A673 (cell line): ENCODE results near the gene PRR35. TPM values are rescaled to one million over a fixed set of nuclear protein-coding genes. Genes with fewer than 3 reads are reported as not detected.

Experiments
- BruUV-seq: library from RNA; stranded (reverse); fragments of 400-500 nt; replicated peaks from 2 replicates; lab custom pipeline; 2021; lab: Mats Ljungman, UMichigan
- CTCF ChIA-PET: fragments of 300-600 bp; sonication (Branson Sonifier 250); formaldehyde crosslinking; loops from one replicate; lab custom pipeline; 2022; ENCODE audit warnings: antibody characterized with exemption; lab: Charles Lee
- POLR2A ChIA-PET: fragments of 300-600 bp; sonication (Branson Sonifier 250); formaldehyde crosslinking; loops from one replicate; lab custom pipeline; 2022; ENCODE audit warnings: antibody characterized with exemption; ENCODE audit not compliant: low non-redundant PET; lab: Charles Lee
- DNase-seq: peaks from one replicate; pipeline ENCODE4 v3.0.0-alpha.2; 2015; ENCODE audit warnings: low spot score
- H3K27ac ChIP-seq: fragments of 200-600 bp; sonication (generic); 2 replicates; pipeline ENCODE4 v1.5.1; 2016; ENCODE audit warnings: mixed run types, low read depth, mild to moderate bottlenecking, mixed read lengths, antibody characterized with exemption, low read length; ENCODE audit not compliant: poor library complexity, severe bottlenecking
- H3K27me3 ChIP-seq: fragments of 200-600 bp; sonication (generic); replicated peaks from 2 replicates; pipeline ENCODE4 v1.6.1; 2017; ENCODE audit warnings: mixed run types, low read depth, mild to moderate bottlenecking, mixed read lengths, antibody characterized with exemption, low read length; ENCODE audit not compliant: insufficient read depth, poor library complexity
- H3K36me3 ChIP-seq: fragments of 200-600 bp; sonication (generic); 2 replicates; pipeline ENCODE4 v1.6.1; 2016; ENCODE audit warnings: mixed run types, mild to moderate bottlenecking, mixed read lengths, antibody characterized with exemption, low read length; ENCODE audit not compliant: insufficient read depth, poor library complexity, severe bottlenecking
- H3K4me1 ChIP-seq: fragments of 200-600 bp; sonication (generic); 2 replicates; pipeline ENCODE4 v1.6.1; 2017; ENCODE audit warnings: mixed run types, mild to moderate bottlenecking, mixed read lengths, antibody characterized with exemption, low read length; ENCODE audit not compliant: insufficient read depth, poor library complexity, severe bottlenecking
- H3K4me3 ChIP-seq: fragments of 200-600 bp; sonication (generic); 2 replicates; pipeline ENCODE4 v1.5.1; 2016; ENCODE audit warnings: low read depth, mixed run types, mild to moderate bottlenecking, mixed read lengths, low read length; ENCODE audit not compliant: poor library complexity, severe bottlenecking
- H3K9me3 ChIP-seq: fragments of 200-600 bp; sonication (generic); 2 replicates; pipeline ENCODE4 v1.6.1; 2016; ENCODE audit warnings: mixed run types, low read depth, mild to moderate bottlenecking, mixed read lengths, antibody characterized with exemption, low read length; ENCODE audit not compliant: poor library complexity, severe bottlenecking
- EZH2 ChIP-seq: fragments of 200-600 bp; sonication (generic); IDR thresholded peaks from 2 replicates; pipeline ENCODE4 v1.6.1; 2017; ENCODE audit warnings: borderline replicate concordance, low read depth, mild to moderate bottlenecking, mixed read lengths, antibody characterized with exemption, low read length; ENCODE audit not compliant: poor library complexity, severe bottlenecking
- intact Hi-C: fragments of 100-400 bp; cut with micrococcal nuclease; formaldehyde crosslinking; loops from one replicate; pipeline ENCODE4 v1.10.0; 2022; ENCODE audit not compliant: unreplicated experiment
- total RNA-seq: library from RNA; stranded (reverse); gene quantifications from 2 replicates; pipeline ENCODE4 v1.2.3, GENCODE V29; 2021
- TF ChIP-seq, protein P1 (sequence below): fragments of 300-800, 200-600 bp; sonication (generic); conservative IDR thresholded peaks from 2 replicates; pipeline ENCODE4 v1.5.1; 2017; ENCODE audit warnings: low read depth, mild to moderate bottlenecking, antibody characterized with exemption, low read length, moderate library complexity, mixed read lengths

Gene PRR35
- total RNA-seq, 1 experiment from 2014 or later: not detected

DNA sequence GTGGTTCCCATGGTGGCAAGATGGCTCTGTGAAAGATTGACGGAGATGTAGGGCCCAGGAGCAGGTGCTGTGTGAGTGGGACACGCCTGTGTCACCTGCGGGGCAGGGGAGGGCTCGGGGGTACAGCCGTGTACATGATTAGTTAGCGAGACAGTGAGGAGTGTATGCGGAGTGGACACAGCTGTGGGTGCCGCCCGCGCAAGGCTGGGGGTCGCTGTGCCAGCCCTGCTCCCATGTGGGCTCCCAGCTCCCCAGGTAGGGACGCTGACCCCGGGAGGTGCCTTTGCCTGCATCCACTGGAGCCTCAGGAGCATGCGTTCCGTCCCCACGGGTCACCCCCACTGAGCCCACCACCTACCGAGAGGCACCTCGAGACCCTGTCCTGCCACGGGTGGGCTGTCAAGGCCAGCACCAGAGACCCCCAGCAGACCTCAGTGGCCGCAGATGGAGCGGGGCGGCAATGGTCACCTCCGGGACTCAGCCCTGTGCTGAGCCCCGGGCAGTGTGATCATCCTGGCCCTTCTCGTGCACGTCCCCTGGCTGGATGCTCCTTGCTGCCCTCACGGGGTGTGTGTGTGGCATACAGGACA, 25.2 kb upstream of the PRR35 start:
- H3K4me1 ChIP-seq: no peaks in the 10 kb centered on the region
- ChIA-PET CTCF (no interaction called here), POLR2A (no interaction called here)
- no peaks in the 10 kb centered on the region for H3K36me3 ChIP-seq
- H3K27me3 ChIP-seq: no peaks in the 10 kb centered on the region
- no peak overlapping the region for H3K27ac ChIP-seq
- TF ChIP-seq EZH2: no peak
- TF ChIP-seq, protein P1, sequence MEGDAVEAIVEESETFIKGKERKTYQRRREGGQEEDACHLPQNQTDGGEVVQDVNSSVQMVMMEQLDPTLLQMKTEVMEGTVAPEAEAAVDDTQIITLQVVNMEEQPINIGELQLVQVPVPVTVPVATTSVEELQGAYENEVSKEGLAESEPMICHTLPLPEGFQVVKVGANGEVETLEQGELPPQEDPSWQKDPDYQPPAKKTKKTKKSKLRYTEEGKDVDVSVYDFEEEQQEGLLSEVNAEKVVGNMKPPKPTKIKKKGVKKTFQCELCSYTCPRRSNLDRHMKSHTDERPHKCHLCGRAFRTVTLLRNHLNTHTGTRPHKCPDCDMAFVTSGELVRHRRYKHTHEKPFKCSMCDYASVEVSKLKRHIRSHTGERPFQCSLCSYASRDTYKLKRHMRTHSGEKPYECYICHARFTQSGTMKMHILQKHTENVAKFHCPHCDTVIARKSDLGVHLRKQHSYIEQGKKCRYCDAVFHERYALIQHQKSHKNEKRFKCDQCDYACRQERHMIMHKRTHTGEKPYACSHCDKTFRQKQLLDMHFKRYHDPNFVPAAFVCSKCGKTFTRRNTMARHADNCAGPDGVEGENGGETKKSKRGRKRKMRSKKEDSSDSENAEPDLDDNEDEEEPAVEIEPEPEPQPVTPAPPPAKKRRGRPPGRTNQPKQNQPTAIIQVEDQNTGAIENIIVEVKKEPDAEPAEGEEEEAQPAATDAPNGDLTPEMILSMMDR: no peak
- H3K4me3 ChIP-seq: no peak overlapping the region
- no TSS peak for BruUV-seq
- intact Hi-C loops: no loop called here
- no peak for DNase-seq
- H3K9me3 ChIP-seq: no peaks in the 10 kb centered on the region

DNA sequence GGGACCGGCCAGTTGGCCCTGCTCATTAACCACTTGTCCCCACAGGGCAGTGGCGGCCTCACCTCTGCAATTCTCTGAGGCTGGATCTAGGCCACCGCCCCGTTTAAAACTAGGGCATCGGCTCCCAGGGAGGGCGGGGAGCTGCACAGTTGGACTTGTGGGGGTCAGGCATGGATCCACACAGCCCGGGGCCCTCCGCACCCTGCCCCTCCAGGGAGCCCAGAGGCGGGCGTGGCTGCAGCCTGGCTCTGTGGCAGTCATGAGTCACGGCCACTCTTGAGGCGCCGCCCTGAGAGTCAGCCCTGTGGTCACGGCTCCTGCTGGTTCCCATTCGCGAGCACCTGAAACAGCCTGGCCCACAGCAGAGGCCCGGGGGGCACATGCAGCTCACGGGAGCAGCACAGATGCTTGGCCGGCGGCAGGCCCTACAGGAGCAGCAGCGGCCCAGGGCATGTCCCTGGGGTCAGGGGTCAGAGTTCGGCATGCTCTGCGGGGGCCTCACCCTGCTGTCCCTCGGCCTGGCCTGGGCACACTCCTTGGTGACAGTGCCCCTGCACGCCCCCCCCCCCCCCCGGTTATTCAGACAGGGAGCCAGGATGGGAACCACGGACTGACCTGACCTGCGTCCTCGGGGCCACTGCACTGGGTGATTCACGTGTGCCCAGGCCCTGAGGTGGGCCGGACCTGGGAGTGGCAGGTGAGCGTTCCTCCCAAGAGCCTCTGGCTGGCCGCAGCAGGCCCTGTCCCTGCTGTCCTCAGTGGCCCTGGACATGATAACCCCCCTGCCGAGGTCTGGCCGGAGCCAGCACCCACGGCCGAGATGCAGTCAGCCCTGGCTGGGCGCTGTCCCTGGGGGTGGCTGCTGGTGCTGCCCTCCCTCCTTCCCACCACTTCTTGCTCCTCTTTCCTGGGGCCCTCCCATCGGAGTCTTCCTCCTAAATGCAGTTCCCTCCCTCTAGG, 24.5 kb upstream of the PRR35 start:
- no TSS peak for BruUV-seq
- intact Hi-C loops: no loop called here
- no peak overlapping the region for H3K4me3 ChIP-seq
- no peak overlapping the region for H3K27ac ChIP-seq
- ChIA-PET CTCF (no interaction called here), POLR2A (no interaction called here)
- TF ChIP-seq, protein P1: no peak
- no peak for TF ChIP-seq EZH2
- H3K27me3 ChIP-seq: no peaks in the 10 kb centered on the region
- no peaks in the 10 kb centered on the region for H3K9me3 ChIP-seq
- H3K4me1 ChIP-seq: no peaks in the 10 kb centered on the region
- no peaks in the 10 kb centered on the region for H3K36me3 ChIP-seq
- no peak for DNase-seq

GRCh38 chr16:536746-537145, 23.4 kb upstream of the PRR35 start:
- intact Hi-C loops: no loop called here
- H3K9me3 ChIP-seq: no peaks in the 10 kb centered on the region
- H3K36me3 ChIP-seq: no peaks in the 10 kb centered on the region
- no peak for DNase-seq
- no peaks in the 10 kb centered on the region for H3K27me3 ChIP-seq
- ChIA-PET POLR2A (no interaction called here), CTCF (no interaction called here)
- H3K27ac ChIP-seq: no peak overlapping the region
- no TSS peak for BruUV-seq
- no peaks in the 10 kb centered on the region for H3K4me1 ChIP-seq
- TF ChIP-seq EZH2: no peak
- TF ChIP-seq, protein P1: no peak
- H3K4me3 ChIP-seq: no peak overlapping the region
